ENCODE measurements around the gene KYAT1. TPM values are rescaled to one million over a fixed set of nuclear protein-coding genes. Genes with fewer than 3 reads are reported as not detected.

KYAT1 gene
- total and polyA plus RNA-seq, 2 of the 13 experiments (the other 11 are each of a cell fraction or from before 2014, with no cell fraction given): 9.2 to 46.5 TPM

- TF ChIP-seq, protein P1, sequence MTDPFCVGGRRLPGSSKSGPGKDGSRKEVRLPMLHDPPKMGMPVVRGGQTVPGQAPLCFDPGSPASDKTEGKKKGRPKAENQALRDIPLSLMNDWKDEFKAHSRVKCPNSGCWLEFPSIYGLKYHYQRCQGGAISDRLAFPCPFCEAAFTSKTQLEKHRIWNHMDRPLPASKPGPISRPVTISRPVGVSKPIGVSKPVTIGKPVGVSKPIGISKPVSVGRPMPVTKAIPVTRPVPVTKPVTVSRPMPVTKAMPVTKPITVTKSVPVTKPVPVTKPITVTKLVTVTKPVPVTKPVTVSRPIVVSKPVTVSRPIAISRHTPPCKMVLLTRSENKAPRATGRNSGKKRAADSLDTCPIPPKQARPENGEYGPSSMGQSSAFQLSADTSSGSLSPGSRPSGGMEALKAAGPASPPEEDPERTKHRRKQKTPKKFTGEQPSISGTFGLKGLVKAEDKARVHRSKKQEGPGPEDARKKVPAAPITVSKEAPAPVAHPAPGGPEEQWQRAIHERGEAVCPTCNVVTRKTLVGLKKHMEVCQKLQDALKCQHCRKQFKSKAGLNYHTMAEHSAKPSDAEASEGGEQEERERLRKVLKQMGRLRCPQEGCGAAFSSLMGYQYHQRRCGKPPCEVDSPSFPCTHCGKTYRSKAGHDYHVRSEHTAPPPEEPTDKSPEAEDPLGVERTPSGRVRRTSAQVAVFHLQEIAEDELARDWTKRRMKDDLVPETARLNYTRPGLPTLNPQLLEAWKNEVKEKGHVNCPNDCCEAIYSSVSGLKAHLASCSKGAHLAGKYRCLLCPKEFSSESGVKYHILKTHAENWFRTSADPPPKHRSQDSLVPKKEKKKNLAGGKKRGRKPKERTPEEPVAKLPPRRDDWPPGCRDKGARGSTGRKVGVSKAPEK (CRISPR knock-in tag; IDR thresholded peaks at IDR 0.05; ENCODE audit: borderline replicate concordance): no peak
- TF ChIP-seq ARID4A (CRISPR knock-in tag; IDR thresholded peaks at IDR 0.05; ENCODE audit: borderline replicate concordance): peak; percentile 68; the same call in 1 of the 2 replicates
- no peak for TF ChIP-seq ZNF550 (CRISPR knock-in tag; IDR thresholded peaks at IDR 0.05; ENCODE audit: borderline replicate concordance)
- TF ChIP-seq PCBP2 (optimal IDR thresholded peaks at IDR 0.05; ENCODE audit: low read depth, low read length, poor library complexity, severe bottlenecking): no peak
- TF ChIP-seq SATB2 (CRISPR knock-in tag; IDR thresholded peaks at IDR 0.05): no peak
- no peak for TF ChIP-seq ZIK1 (CRISPR knock-in tag; IDR thresholded peaks at IDR 0.05; ENCODE audit: borderline replicate concordance, low read depth)
- no peak for TF ChIP-seq NFE2L1 (CRISPR knock-in tag; IDR thresholded peaks at IDR 0.05; ENCODE audit: borderline replicate concordance)
- 0 out of 2 replicates have a peak, but pooled peaks have one; percentile 37 for TF ChIP-seq KMT2B (CRISPR knock-in tag; IDR thresholded peaks at IDR 0.05)
- no peak for TF ChIP-seq ZNF326 (CRISPR knock-in tag; IDR thresholded peaks at IDR 0.05; ENCODE audit: borderline replicate concordance)
- peak; percentile 60; the same call in 1 of the 2 replicates for TF ChIP-seq ZNF253 (CRISPR knock-in tag; IDR thresholded peaks at IDR 0.05; ENCODE audit: borderline replicate concordance)
- peak; percentile 57 for TF ChIP-seq GABPB1 (CRISPR knock-in tag; IDR thresholded peaks at IDR 0.05)
- TF ChIP-seq ZC3H13 (CRISPR knock-in tag; IDR thresholded peaks at IDR 0.05): no peak
- TF ChIP-seq YEATS4 (CRISPR knock-in tag; IDR thresholded peaks at IDR 0.05; ENCODE audit: borderline replicate concordance): peak; percentile 56; the same call in 1 of the 2 replicates
- 0 out of 2 replicates have a peak, but pooled peaks have one; percentile 39 for TF ChIP-seq RELA (CRISPR knock-in tag; IDR thresholded peaks at IDR 0.05)
- TF ChIP-seq, protein P2, sequence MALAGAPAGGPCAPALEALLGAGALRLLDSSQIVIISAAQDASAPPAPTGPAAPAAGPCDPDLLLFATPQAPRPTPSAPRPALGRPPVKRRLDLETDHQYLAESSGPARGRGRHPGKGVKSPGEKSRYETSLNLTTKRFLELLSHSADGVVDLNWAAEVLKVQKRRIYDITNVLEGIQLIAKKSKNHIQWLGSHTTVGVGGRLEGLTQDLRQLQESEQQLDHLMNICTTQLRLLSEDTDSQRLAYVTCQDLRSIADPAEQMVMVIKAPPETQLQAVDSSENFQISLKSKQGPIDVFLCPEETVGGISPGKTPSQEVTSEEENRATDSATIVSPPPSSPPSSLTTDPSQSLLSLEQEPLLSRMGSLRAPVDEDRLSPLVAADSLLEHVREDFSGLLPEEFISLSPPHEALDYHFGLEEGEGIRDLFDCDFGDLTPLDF (CRISPR knock-in tag; IDR thresholded peaks at IDR 0.05): no peak
- no peak for TF ChIP-seq FOXK2 (IDR thresholded peaks at IDR 0.05)
- TF ChIP-seq SMC3 (IDR thresholded peaks at IDR 0.05; ENCODE audit: low read length): peak; percentile 40; the same call in 1 of the 2 replicates
- TF ChIP-seq, protein P3, sequence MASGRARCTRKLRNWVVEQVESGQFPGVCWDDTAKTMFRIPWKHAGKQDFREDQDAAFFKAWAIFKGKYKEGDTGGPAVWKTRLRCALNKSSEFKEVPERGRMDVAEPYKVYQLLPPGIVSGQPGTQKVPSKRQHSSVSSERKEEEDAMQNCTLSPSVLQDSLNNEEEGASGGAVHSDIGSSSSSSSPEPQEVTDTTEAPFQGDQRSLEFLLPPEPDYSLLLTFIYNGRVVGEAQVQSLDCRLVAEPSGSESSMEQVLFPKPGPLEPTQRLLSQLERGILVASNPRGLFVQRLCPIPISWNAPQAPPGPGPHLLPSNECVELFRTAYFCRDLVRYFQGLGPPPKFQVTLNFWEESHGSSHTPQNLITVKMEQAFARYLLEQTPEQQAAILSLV (CRISPR knock-in tag; IDR thresholded peaks at IDR 0.05; ENCODE audit: borderline replicate concordance): peak; percentile 8; the same call in 1 of the 2 replicates
Observed at GRCh38 chr9:128818099-128818838, 63.5 kb downstream of the KYAT1 start, which contains the start of gene ENDOG (continued).
